Measurements from ENCODE around the gene CDC20. TPM values are rescaled to one million over a fixed set of nuclear protein-coding genes. Genes with fewer than 3 reads are reported as not detected.

CDC20 gene
- total RNA-seq, 1 experiment from 2014 or later = 123 TPM

- H3K4me1 Mint-ChIP-seq (ENCODE audit: low read depth, unreplicated experiment) = no peaks in the 10 kb centered on the region
- H3K9me3 Mint-ChIP-seq (ENCODE audit: unreplicated experiment) = no peaks in the 10 kb centered on the region
- ChIA-PET CTCF (interaction anchor here (1.1 kb wide), 1 partner anchor 532 kb away, joined by 3 read pairs; the partner anchor contains the start of gene ZNF691), POLR2A (no interaction called here)
- H3K27ac Mint-ChIP-seq (ENCODE audit: unreplicated experiment) = no peak overlapping the region
- Histone ChIP-seq H3K4me1 (peaks cover 6% of the 10 kb centered on the region), H3K36me3 (ENCODE audit: control insufficient read depth, insufficient read depth, low read length) (no peaks in the 10 kb centered on the region), H3K9me3 (no peaks in the 10 kb centered on the region), H3K4me3 (ENCODE audit: low read depth, low read length) (no peak overlapping the region), H3K27me3 (replicated peaks; ENCODE audit: control insufficient read depth, insufficient read depth, low read length) (no peaks in the 10 kb centered on the region)
- no peak for DNase-seq
- H3K36me3 Mint-ChIP-seq (ENCODE audit: insufficient read depth, unreplicated experiment) = peaks cover 4% of the 10 kb centered on the region
- BruUV-seq (replicated peaks) = no TSS peak
- no peak overlapping the region for H3K4me3 Mint-ChIP-seq (ENCODE audit: unreplicated experiment)
- intact Hi-C loops (cut with micrococcal nuclease; ENCODE audit: unreplicated experiment) = no loop called here
- TF ChIP-seq CTCF (IDR thresholded peaks at IDR 0.05; ENCODE audit: insufficient read depth in 1 of 2, low read depth in 1 of 2, low read length in 1 of 2, severe bottlenecking in 1 of 2, unreplicated experiment in 1 of 2) = no peak
- no peaks in the 10 kb centered on the region for H3K27me3 Mint-ChIP-seq (ENCODE audit: insufficient read depth, unreplicated experiment)
Measured at GRCh38 chr1:43377831-43378230, 19.1 kb downstream of the CDC20 start.

DNA sequence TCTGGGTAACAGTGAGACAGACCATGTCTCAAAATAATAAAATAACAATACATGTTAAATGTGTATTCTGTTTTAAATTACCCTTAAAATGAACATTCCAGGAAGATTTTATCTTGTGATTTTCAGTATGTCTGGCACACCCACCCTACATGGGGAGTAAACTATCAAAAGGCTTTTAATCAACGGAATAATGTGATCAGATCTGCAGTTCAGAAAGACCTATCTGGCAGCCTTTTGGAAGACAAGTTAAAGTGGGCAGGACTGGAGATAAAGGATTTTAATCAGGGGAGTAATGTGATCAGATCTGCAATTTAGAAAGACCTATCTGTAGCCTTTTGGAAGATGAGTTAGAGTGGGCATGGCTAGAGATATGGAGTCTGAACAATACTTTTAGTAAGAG, 20.7 kb downstream of the CDC20 start:
- ChIA-PET CTCF (no interaction called here), POLR2A (no interaction called here)
- no peak for DNase-seq

DNA sequence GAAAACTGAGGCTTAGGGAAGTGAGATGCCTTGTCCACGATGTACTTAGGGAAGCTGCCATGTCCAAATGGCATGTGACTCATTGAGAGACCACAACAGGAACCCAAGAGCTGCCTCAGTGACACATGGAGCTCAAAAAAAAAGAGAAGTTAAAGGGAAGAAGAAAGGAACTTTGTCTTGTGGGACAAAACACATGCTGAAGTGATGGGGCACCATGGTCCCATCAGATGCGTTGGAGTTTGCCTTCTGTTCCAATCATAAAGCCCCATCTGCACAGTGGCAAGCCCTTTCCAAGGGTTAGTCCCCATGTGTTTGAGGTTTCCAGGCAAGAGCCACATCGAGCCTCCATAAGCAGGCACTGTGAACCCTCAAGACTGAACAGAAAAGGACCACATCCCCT, 22.8 kb downstream of the CDC20 start:
- no peaks in the 10 kb centered on the region for H3K9me3 Mint-ChIP-seq (ENCODE audit: unreplicated experiment)
- H3K4me3 Mint-ChIP-seq (ENCODE audit: unreplicated experiment) = no peak overlapping the region
- no peaks in the 10 kb centered on the region for H3K27me3 Mint-ChIP-seq (ENCODE audit: insufficient read depth, unreplicated experiment)
- H3K4me1 Mint-ChIP-seq (ENCODE audit: low read depth, unreplicated experiment) = no peaks in the 10 kb centered on the region
- Histone ChIP-seq H3K36me3 (ENCODE audit: control insufficient read depth, insufficient read depth, low read length) (no peaks in the 10 kb centered on the region), H3K9me3 (no peaks in the 10 kb centered on the region), H3K4me3 (ENCODE audit: low read depth, low read length) (no peak overlapping the region), H3K27me3 (replicated peaks; ENCODE audit: control insufficient read depth, insufficient read depth, low read length) (no peaks in the 10 kb centered on the region), H3K4me1 (no peaks in the 10 kb centered on the region)
- H3K27ac Mint-ChIP-seq (ENCODE audit: unreplicated experiment) = no peak overlapping the region
- BruUV-seq (replicated peaks) = no TSS peak
- intact Hi-C loops (cut with micrococcal nuclease; ENCODE audit: unreplicated experiment) = no loop called here
- H3K36me3 Mint-ChIP-seq (ENCODE audit: insufficient read depth, unreplicated experiment) = peaks cover 24% of the 10 kb centered on the region
- DNase-seq = no peak
- no peak for TF ChIP-seq CTCF (IDR thresholded peaks at IDR 0.05; ENCODE audit: insufficient read depth in 1 of 2, low read depth in 1 of 2, low read length in 1 of 2, severe bottlenecking in 1 of 2, unreplicated experiment in 1 of 2)
- CTCF ChIA-PET = no interaction called here
- POLR2A ChIA-PET = no interaction called here

More for the DNA sequence above, 20.7 kb downstream of the CDC20 start:
- no peak for TF ChIP-seq CTCF (IDR thresholded peaks at IDR 0.05; ENCODE audit: insufficient read depth in 1 of 2, low read depth in 1 of 2, low read length in 1 of 2, severe bottlenecking in 1 of 2, unreplicated experiment in 1 of 2)
- Mint-ChIP-seq H3K36me3 (ENCODE audit: insufficient read depth, unreplicated experiment) (peaks cover 13% of the 10 kb centered on the region), H3K9me3 (ENCODE audit: unreplicated experiment) (no peaks in the 10 kb centered on the region), H3K27me3 (ENCODE audit: insufficient read depth, unreplicated experiment) (no peaks in the 10 kb centered on the region), H3K4me1 (ENCODE audit: low read depth, unreplicated experiment) (no peaks in the 10 kb centered on the region), H3K27ac (ENCODE audit: unreplicated experiment) (no peak overlapping the region), H3K4me3 (ENCODE audit: unreplicated experiment) (no peak overlapping the region)
- Histone ChIP-seq H3K4me1 (no peaks in the 10 kb centered on the region), H3K27me3 (replicated peaks; ENCODE audit: control insufficient read depth, insufficient read depth, low read length) (no peaks in the 10 kb centered on the region), H3K4me3 (ENCODE audit: low read depth, low read length) (no peak overlapping the region), H3K36me3 (ENCODE audit: control insufficient read depth, insufficient read depth, low read length) (no peaks in the 10 kb centered on the region), H3K9me3 (no peaks in the 10 kb centered on the region)
- intact Hi-C loops (cut with micrococcal nuclease; ENCODE audit: unreplicated experiment) = no loop called here
- BruUV-seq (replicated peaks) = no TSS peak

All from Caco-2 (cell line).